ENCODE results near the gene CNTN4.

The CNTN4 gene

DNA sequence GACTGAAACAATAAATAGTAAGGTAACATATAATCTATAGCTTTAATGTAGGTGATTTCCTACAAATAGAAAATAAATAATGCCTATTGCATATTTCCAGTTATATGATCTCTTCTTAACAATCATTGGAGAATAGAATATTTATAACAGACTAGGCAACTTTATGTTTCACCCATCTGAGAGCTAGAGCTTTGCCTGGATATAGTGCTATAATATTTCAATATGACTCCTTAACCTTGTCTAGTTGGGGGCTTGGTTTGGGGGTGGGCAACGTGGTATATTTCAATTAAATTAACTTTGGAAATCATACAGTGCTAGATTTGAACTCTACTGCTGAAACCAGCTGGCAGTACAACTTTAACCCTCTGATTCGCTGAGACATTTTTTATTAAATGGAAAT, 265.2 kb downstream of the CNTN4 start:
- Histone ChIP-seq H2BK120ac (ENCODE audit: low read depth, low read length) (no peak overlapping the region), H2BK12ac (ENCODE audit: low read length) (no peak overlapping the region), H3K14ac (ENCODE audit: low read length) (no peak overlapping the region), H4K8ac (ENCODE audit: low read depth, low read length) (no peak overlapping the region), H3K4ac (ENCODE audit: low read length) (no peak overlapping the region), H2AK5ac (ENCODE audit: low read depth, low read length) (no peak overlapping the region), H2AFZ (ENCODE audit: low read length) (no peak overlapping the region), H3K27me3 (ENCODE audit: control insufficient read depth in 3 of 3, insufficient read depth in 3 of 3, low read depth in 1 of 3, low read length in 3 of 3) (no peaks in the 10 kb centered on the region), H3K23ac (ENCODE audit: low read depth, low read length, poor library complexity) (no peak overlapping the region), H3K36me3 (replicated peaks in 1 of 2; ENCODE audit: control insufficient read depth in 2 of 2, insufficient read depth in 2 of 2, low read length in 2 of 2) (no peaks in the 10 kb centered on the region), H3K4me3 (ENCODE audit: low read length in 2 of 2) (no peak overlapping the region), H3K18ac (ENCODE audit: low read length) (no peak overlapping the region), H3K9me3 (replicated peaks in 1 of 2; ENCODE audit: control insufficient read depth in 2 of 2, insufficient read depth in 1 of 2, low read depth in 1 of 2, low read length in 2 of 2) (no peaks in the 10 kb centered on the region), H3K79me1 (ENCODE audit: low read depth, low read length) (no peaks in the 10 kb centered on the region), H3K9ac (ENCODE audit: low read depth, low read length, poor library complexity) (no peak overlapping the region), H3K4me2 (ENCODE audit: insufficient read depth, low read length, poor library complexity, severe bottlenecking) (no peak overlapping the region), H2BK5ac (ENCODE audit: low read length) (no peak overlapping the region), H2BK15ac (ENCODE audit: low read length) (no peak overlapping the region), H3K27ac (replicated peaks; ENCODE audit: low read length) (no peak overlapping the region), H3K4me1 (ENCODE audit: control insufficient read depth in 2 of 2, insufficient read depth in 1 of 2, low read depth in 1 of 2, low read length in 2 of 2) (no peaks in the 10 kb centered on the region), H4K91ac (ENCODE audit: low read depth, low read length, poor library complexity) (no peak overlapping the region)
- WGBS, 2 donors (ENCODE audit: extremely low coverage in 2 of 2, insufficient read length in 2 of 2, insufficient replicate concordance in 1 of 2) = no CpG with 5 or more reads among the region's 2 CpGs
- no peak for DNase-seq (ENCODE audit: low spot score)

DNA sequence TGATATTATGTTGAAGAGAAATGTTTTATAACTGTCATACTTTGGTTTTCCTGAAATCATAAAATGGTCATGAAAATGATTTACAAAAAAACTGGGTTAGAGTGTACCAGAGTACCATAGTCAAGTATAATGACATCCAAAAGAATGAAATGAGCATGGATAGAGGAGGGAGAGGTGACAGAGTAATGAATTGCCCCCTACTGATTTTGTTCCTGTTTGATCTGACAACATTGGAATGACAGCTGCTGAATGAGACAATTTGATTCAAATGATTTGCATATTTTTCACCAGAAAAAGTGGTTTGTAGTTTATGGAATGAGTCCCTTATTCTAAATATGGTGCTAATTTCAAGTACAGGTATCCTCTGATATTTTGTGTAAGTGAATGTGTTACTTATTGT, 271.7 kb downstream of the CNTN4 start:
- H2BK15ac ChIP-seq (ENCODE audit: low read length) = no peak overlapping the region
- H2BK120ac ChIP-seq (ENCODE audit: low read depth, low read length) = no peak overlapping the region
- H3K27me3 ChIP-seq (ENCODE audit: control insufficient read depth in 3 of 3, insufficient read depth in 3 of 3, low read depth in 1 of 3, low read length in 3 of 3) = no peaks in the 10 kb centered on the region
- no peak overlapping the region for H3K23ac ChIP-seq (ENCODE audit: low read depth, low read length, poor library complexity)
- H3K79me1 ChIP-seq (ENCODE audit: low read depth, low read length) = no peaks in the 10 kb centered on the region
- H3K4ac ChIP-seq (ENCODE audit: low read length) = no peak overlapping the region
- no peak overlapping the region for H3K4me3 ChIP-seq (ENCODE audit: low read length in 2 of 2)
- no peak overlapping the region for H2BK12ac ChIP-seq (ENCODE audit: low read length)
- H2BK5ac ChIP-seq (ENCODE audit: low read length) = no peak overlapping the region
- no peaks in the 10 kb centered on the region for H3K36me3 ChIP-seq (replicated peaks in 1 of 2; ENCODE audit: control insufficient read depth in 2 of 2, insufficient read depth in 2 of 2, low read length in 2 of 2)
- no peaks in the 10 kb centered on the region for H3K9me3 ChIP-seq (replicated peaks in 1 of 2; ENCODE audit: control insufficient read depth in 2 of 2, insufficient read depth in 1 of 2, low read depth in 1 of 2, low read length in 2 of 2)
- H3K14ac ChIP-seq (ENCODE audit: low read length) = no peak overlapping the region
- H3K9ac ChIP-seq (ENCODE audit: low read depth, low read length, poor library complexity) = no peak overlapping the region
- H3K18ac ChIP-seq (ENCODE audit: low read length) = no peak overlapping the region
- no peaks in the 10 kb centered on the region for H3K4me1 ChIP-seq (ENCODE audit: control insufficient read depth in 2 of 2, insufficient read depth in 1 of 2, low read depth in 1 of 2, low read length in 2 of 2)
- no peak overlapping the region for H4K8ac ChIP-seq (ENCODE audit: low read depth, low read length)
- no peak overlapping the region for H4K91ac ChIP-seq (ENCODE audit: low read depth, low read length, poor library complexity)
- no peak overlapping the region for H2AK5ac ChIP-seq (ENCODE audit: low read depth, low read length)
- no peak for DNase-seq (ENCODE audit: low spot score)
- H3K27ac ChIP-seq (replicated peaks; ENCODE audit: low read length) = no peak overlapping the region
- no peak overlapping the region for H3K4me2 ChIP-seq (ENCODE audit: insufficient read depth, low read length, poor library complexity, severe bottlenecking)
- H2AFZ ChIP-seq (ENCODE audit: low read length) = no peak overlapping the region

- no peaks in the 10 kb centered on the region for H3K27me3 ChIP-seq (ENCODE audit: control insufficient read depth in 3 of 3, insufficient read depth in 3 of 3, low read depth in 1 of 3, low read length in 3 of 3)
- no peak overlapping the region for H3K14ac ChIP-seq (ENCODE audit: low read length)
- no peak for DNase-seq (ENCODE audit: low spot score)
- H2BK12ac ChIP-seq (ENCODE audit: low read length) = no peak overlapping the region
- H2AK5ac ChIP-seq (ENCODE audit: low read depth, low read length) = no peak overlapping the region
- no peaks in the 10 kb centered on the region for H3K36me3 ChIP-seq (replicated peaks in 1 of 2; ENCODE audit: control insufficient read depth in 2 of 2, insufficient read depth in 2 of 2, low read length in 2 of 2)
- no peak overlapping the region for H4K91ac ChIP-seq (ENCODE audit: low read depth, low read length, poor library complexity)
- H3K9ac ChIP-seq (ENCODE audit: low read depth, low read length, poor library complexity) = no peak overlapping the region
- no peak overlapping the region for H3K23ac ChIP-seq (ENCODE audit: low read depth, low read length, poor library complexity)
- H3K18ac ChIP-seq (ENCODE audit: low read length) = no peak overlapping the region
- H2BK120ac ChIP-seq (ENCODE audit: low read depth, low read length) = no peak overlapping the region
- H3K9me3 ChIP-seq (replicated peaks in 1 of 2; ENCODE audit: control insufficient read depth in 2 of 2, insufficient read depth in 1 of 2, low read depth in 1 of 2, low read length in 2 of 2) = no peaks in the 10 kb centered on the region
- H3K4ac ChIP-seq (ENCODE audit: low read length) = no peak overlapping the region
- H4K8ac ChIP-seq (ENCODE audit: low read depth, low read length) = no peak overlapping the region
- no peak overlapping the region for H3K27ac ChIP-seq (replicated peaks; ENCODE audit: low read length)
- no CpG with 5 or more reads among the region's 1 CpG for WGBS, 2 donors (ENCODE audit: extremely low coverage in 2 of 2, insufficient read length in 2 of 2, insufficient replicate concordance in 1 of 2)
- no peak overlapping the region for H3K4me3 ChIP-seq (ENCODE audit: low read length in 2 of 2)
- H2BK5ac ChIP-seq (ENCODE audit: low read length) = no peak overlapping the region
- no peak overlapping the region for H2AFZ ChIP-seq (ENCODE audit: low read length)
- no peaks in the 10 kb centered on the region for H3K79me1 ChIP-seq (ENCODE audit: low read depth, low read length)
- no peak overlapping the region for H2BK15ac ChIP-seq (ENCODE audit: low read length)
- no peaks in the 10 kb centered on the region for H3K4me1 ChIP-seq (ENCODE audit: control insufficient read depth in 2 of 2, insufficient read depth in 1 of 2, low read depth in 1 of 2, low read length in 2 of 2)
- no peak overlapping the region for H3K4me2 ChIP-seq (ENCODE audit: insufficient read depth, low read length, poor library complexity, severe bottlenecking)
These were observed 273.6 kb downstream of the CNTN4 start for GRCh38 chr3:2372306-2372705.

DNA sequence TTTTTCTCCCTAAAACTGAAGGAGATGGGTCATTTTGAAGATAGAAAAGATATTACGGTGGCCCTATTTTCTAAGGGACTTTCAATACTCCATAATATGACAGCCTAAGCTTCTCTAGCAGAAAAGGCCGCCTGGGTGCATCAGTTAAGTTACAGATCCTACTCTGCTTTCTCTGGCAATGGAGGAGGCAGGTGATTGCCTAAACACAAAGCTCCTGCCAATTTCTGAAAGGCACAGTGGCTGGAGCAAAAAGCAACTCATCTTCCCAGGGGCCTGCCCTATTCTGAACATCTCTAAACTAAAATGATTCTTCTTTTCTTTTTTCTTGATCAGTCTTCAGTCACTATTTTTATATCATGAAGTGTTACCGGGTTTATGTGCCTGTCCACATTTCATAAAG, 276.7 kb downstream of the CNTN4 start:
- Histone ChIP-seq H4K8ac (ENCODE audit: low read depth, low read length) (no peak overlapping the region), H3K4me3 (ENCODE audit: low read length in 2 of 2) (no peak overlapping the region), H3K23ac (ENCODE audit: low read depth, low read length, poor library complexity) (no peak overlapping the region), H2AFZ (ENCODE audit: low read length) (no peak overlapping the region), H4K91ac (ENCODE audit: low read depth, low read length, poor library complexity) (no peak overlapping the region), H3K4me1 (ENCODE audit: control insufficient read depth in 2 of 2, insufficient read depth in 1 of 2, low read depth in 1 of 2, low read length in 2 of 2) (no peaks in the 10 kb centered on the region), H2BK120ac (ENCODE audit: low read depth, low read length) (no peak overlapping the region), H3K9ac (ENCODE audit: low read depth, low read length, poor library complexity) (no peak overlapping the region), H3K9me3 (replicated peaks in 1 of 2; ENCODE audit: control insufficient read depth in 2 of 2, insufficient read depth in 1 of 2, low read depth in 1 of 2, low read length in 2 of 2) (no peaks in the 10 kb centered on the region), H3K27me3 (ENCODE audit: control insufficient read depth in 3 of 3, insufficient read depth in 3 of 3, low read depth in 1 of 3, low read length in 3 of 3) (no peaks in the 10 kb centered on the region), H2BK12ac (ENCODE audit: low read length) (no peak overlapping the region), H3K18ac (ENCODE audit: low read length) (no peak overlapping the region), H2AK5ac (ENCODE audit: low read depth, low read length) (no peak overlapping the region), H3K14ac (ENCODE audit: low read length) (no peak overlapping the region), H3K27ac (replicated peaks; ENCODE audit: low read length) (no peak overlapping the region), H3K36me3 (replicated peaks in 1 of 2; ENCODE audit: control insufficient read depth in 2 of 2, insufficient read depth in 2 of 2, low read length in 2 of 2) (no peaks in the 10 kb centered on the region), H3K79me1 (ENCODE audit: low read depth, low read length) (no peaks in the 10 kb centered on the region), H3K4ac (ENCODE audit: low read length) (no peak overlapping the region), H3K4me2 (ENCODE audit: insufficient read depth, low read length, poor library complexity, severe bottlenecking) (no peak overlapping the region), H2BK15ac (ENCODE audit: low read length) (no peak overlapping the region), H2BK5ac (ENCODE audit: low read length) (no peak overlapping the region)
- no CpG with 5 or more reads among the region's 3 CpGs for WGBS, 2 donors (ENCODE audit: extremely low coverage in 2 of 2, insufficient read length in 2 of 2, insufficient replicate concordance in 1 of 2)
- no peak for DNase-seq (ENCODE audit: low spot score)

Measured in neuronal stem cell (in vitro differentiated cells).